ENCODE measurements around the gene VWA1. TPM values are rescaled to one million over a fixed set of nuclear protein-coding genes. Genes with fewer than 3 reads are reported as not detected.

Gene VWA1
- polyA plus RNA-seq, 1 of the 3 experiments (the other 2 are of a cell fraction) = 7.4 TPM

- TF ChIP-seq FOXM1 (IDR thresholded peaks at IDR 0.05; ENCODE audit: low read depth) (no peak), REST (IDR thresholded peaks at IDR 0.05; ENCODE audit: low read depth, low read length) (no peak), YY1 (IDR thresholded peaks at IDR 0.05; ENCODE audit: low read depth) (no peak)
- no peak overlapping the region for H2AFZ ChIP-seq (ENCODE audit: low read depth)
- H3K4me2 ChIP-seq = no peak overlapping the region
Measured at GRCh38 chr1:1432274-1432950, 3.1 kb upstream of the VWA1 start.

DNA sequence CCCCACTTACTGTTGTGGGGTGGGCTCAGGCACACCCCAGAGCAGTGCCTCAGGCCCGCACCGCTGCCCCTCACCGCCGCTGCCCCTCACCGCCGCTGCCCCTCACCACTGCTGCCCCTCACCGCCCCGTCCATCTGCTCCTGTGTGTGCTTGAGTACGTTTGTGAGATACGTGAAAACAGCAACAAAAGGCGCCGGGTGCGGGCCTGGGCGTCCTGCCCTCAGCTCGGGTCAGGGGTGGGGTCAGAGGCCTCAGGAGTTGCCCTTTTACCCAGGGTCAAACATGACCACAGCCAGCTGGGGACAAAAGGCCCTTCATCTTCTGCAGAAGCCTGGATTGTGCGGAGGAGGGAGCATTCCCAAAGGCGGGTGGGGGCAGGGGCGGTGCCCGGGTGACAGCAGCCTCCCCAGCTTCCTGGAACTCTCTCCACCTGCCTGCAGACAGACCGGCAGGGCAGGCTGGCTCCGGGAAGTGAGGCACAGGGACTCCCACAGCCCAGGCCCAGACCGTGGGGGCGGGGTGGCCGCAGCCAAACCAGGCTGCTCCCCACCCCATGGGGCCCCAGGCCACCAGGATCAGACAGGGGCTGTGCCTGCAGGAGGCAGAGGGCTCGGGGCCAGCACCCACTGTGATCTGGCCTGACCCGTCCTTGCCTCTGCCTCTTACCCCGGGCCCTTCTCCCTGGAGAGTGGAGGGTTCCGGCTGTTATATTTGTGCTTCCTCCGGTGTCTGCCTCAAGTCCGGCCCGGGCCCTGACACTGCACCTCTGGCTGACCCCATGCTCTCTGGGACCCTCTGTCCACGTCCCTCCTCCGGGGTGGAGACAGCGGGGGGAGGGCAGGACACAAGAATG, 2.3 kb upstream of the VWA1 start:
- Histone ChIP-seq H3K79me2 (ENCODE audit: insufficient read depth) (no peaks in the 10 kb centered on the region), H2AFZ (ENCODE audit: low read depth) (no peak overlapping the region), H3F3A (replicated peaks; ENCODE audit: insufficient read depth) (peaks cover 3% of the 10 kb centered on the region), H4K20me1 (ENCODE audit: insufficient read depth) (no peaks in the 10 kb centered on the region), H3K36me3 (replicated peaks in 1 of 2; ENCODE audit: control insufficient read depth in 1 of 2, insufficient read depth in 2 of 2, low read length in 1 of 2) (no peaks in the 10 kb centered on the region), H3K27ac (ENCODE audit: low read depth in 2 of 2, low read length in 1 of 2) (no peak overlapping the region; a peak in 1 of 4 replicates), H3K4me2 (no peak overlapping the region), H3K9me2 (no peaks in the 10 kb centered on the region), H3K4me3 (ENCODE audit: low read depth in 2 of 2, low read length in 1 of 2) (no peak overlapping the region), H3K9ac (no peak overlapping the region), H3K27me3 (ENCODE audit: insufficient read depth) (no peaks in the 10 kb centered on the region), H3K9me3 (no peaks in the 10 kb centered on the region), H3K4me1 (ENCODE audit: control insufficient read depth in 1 of 2, insufficient read depth in 2 of 2, low read depth in 1 of 2, low read length in 1 of 2) (peaks cover 0 to 28% of the 10 kb centered on the region in 2 experiments; a peak in 1 of 4 replicates)
- DNase-seq = peak; percentile 39
- ChIA-PET POLR2A (interaction anchor here (0.6 to 1.3 kb wide), 3 partner anchors 26 to 54 kb away, joined by 3 read pairs; partner anchors contain the start of gene MRPL20), CTCF (no interaction called here)
- 95% methylated on average over 21 of the region's 34 CpGs for WGBS (ENCODE audit: low lambda C conversion rate)
- no peak for TF ChIP-seq EP300 (IDR thresholded peaks at IDR 0.05; ENCODE audit: borderline replicate concordance in 1 of 2, low read depth in 1 of 2, low read length in 1 of 2)
- no peak for TF ChIP-seq NFIC (IDR thresholded peaks at IDR 0.05; ENCODE audit: borderline replicate concordance)
- no peak for TF ChIP-seq FOXJ3 (CRISPR knock-in tag; IDR thresholded peaks at IDR 0.05)
- TF ChIP-seq, protein P1, sequence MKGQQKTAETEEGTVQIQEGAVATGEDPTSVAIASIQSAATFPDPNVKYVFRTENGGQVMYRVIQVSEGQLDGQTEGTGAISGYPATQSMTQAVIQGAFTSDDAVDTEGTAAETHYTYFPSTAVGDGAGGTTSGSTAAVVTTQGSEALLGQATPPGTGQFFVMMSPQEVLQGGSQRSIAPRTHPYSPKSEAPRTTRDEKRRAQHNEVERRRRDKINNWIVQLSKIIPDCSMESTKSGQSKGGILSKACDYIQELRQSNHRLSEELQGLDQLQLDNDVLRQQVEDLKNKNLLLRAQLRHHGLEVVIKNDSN (IDR thresholded peaks at IDR 0.05; ENCODE audit: borderline replicate concordance, low read depth) = no peak
- no peak for TF ChIP-seq ZBTB33 (IDR thresholded peaks at IDR 0.05; ENCODE audit: borderline replicate concordance, low read depth)
- no peak for TF ChIP-seq SIN3A (IDR thresholded peaks at IDR 0.05; ENCODE audit: borderline replicate concordance, low read depth, low read length)
- TF ChIP-seq NRF1 (IDR thresholded peaks at IDR 0.05; ENCODE audit: low read depth, low read length) = no peak
- no peak for TF ChIP-seq CHD2 (IDR thresholded peaks at IDR 0.05; ENCODE audit: low read length, partially characterized antibody)
- no peak for TF ChIP-seq TAF1 (IDR thresholded peaks at IDR 0.05; ENCODE audit: borderline replicate concordance, low read depth, low read length)
- no peak for TF ChIP-seq RXRA (IDR thresholded peaks at IDR 0.05; ENCODE audit: borderline replicate concordance, low read depth)
- TF ChIP-seq, protein P2, sequence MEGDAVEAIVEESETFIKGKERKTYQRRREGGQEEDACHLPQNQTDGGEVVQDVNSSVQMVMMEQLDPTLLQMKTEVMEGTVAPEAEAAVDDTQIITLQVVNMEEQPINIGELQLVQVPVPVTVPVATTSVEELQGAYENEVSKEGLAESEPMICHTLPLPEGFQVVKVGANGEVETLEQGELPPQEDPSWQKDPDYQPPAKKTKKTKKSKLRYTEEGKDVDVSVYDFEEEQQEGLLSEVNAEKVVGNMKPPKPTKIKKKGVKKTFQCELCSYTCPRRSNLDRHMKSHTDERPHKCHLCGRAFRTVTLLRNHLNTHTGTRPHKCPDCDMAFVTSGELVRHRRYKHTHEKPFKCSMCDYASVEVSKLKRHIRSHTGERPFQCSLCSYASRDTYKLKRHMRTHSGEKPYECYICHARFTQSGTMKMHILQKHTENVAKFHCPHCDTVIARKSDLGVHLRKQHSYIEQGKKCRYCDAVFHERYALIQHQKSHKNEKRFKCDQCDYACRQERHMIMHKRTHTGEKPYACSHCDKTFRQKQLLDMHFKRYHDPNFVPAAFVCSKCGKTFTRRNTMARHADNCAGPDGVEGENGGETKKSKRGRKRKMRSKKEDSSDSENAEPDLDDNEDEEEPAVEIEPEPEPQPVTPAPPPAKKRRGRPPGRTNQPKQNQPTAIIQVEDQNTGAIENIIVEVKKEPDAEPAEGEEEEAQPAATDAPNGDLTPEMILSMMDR (IDR thresholded peaks at IDR 0.05) = no peak

More at GRCh38 chr1:1432274-1432950, 3.1 kb upstream of the VWA1 start:
- H3K9me2 ChIP-seq = no peaks in the 10 kb centered on the region
- H3K36me3 ChIP-seq (replicated peaks in 1 of 2; ENCODE audit: control insufficient read depth in 1 of 2, insufficient read depth in 2 of 2, low read length in 1 of 2) = no peaks in the 10 kb centered on the region
- H3K27ac ChIP-seq (ENCODE audit: low read depth in 2 of 2, low read length in 1 of 2) = no peak overlapping the region; a peak in 1 of 4 replicates
- 86% methylated on average over 15 of the region's 28 CpGs for WGBS (ENCODE audit: low lambda C conversion rate)
- no peaks in the 10 kb centered on the region for H3K27me3 ChIP-seq (ENCODE audit: insufficient read depth)
- peaks cover 0 to 28% of the 10 kb centered on the region in 2 experiments; a peak in 1 of 4 replicates for H3K4me1 ChIP-seq (ENCODE audit: control insufficient read depth in 1 of 2, insufficient read depth in 2 of 2, low read depth in 1 of 2, low read length in 1 of 2)
- ChIA-PET POLR2A (interaction anchor here (1.1 kb wide), 1 partner anchor 25 kb away, joined by 3 read pairs; no protein-coding TSS in a partner anchor), CTCF (interaction anchor here (2.1 kb wide), 1 partner anchor 8 kb away, joined by 6 read pairs; no protein-coding TSS in a partner anchor)
- H3K4me3 ChIP-seq (ENCODE audit: low read depth in 2 of 2, low read length in 1 of 2) = no peak overlapping the region
- H4K20me1 ChIP-seq (ENCODE audit: insufficient read depth) = no peaks in the 10 kb centered on the region
- H3K79me2 ChIP-seq (ENCODE audit: insufficient read depth) = no peaks in the 10 kb centered on the region
- DNase-seq = peak; percentile 43
- no peak overlapping the region for H3K9ac ChIP-seq
- H3K9me3 ChIP-seq = no peaks in the 10 kb centered on the region
- H3F3A ChIP-seq (replicated peaks; ENCODE audit: insufficient read depth) = peaks cover 3% of the 10 kb centered on the region
